ENCODE data around the gene SAG.

SAG gene

DNA sequence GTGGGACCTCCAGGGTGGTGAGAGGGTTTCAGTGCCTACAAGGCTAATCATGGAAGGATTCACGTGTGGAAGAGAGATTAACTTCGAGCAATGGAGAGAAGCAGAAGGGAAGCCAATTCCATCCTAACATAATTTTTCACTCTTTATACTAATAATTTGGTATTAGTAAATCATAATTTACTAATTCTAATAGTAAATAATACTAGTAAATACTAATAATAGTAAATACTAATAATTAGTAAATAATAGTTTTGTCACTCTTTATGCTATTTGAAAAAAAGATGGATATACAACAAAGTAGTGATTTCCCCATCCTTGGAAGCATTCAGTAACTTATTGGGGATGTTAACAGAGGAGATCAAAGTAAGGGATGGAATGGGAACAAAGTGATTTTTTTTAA, 6.4 kb upstream of the SAG start:
- H3K27ac ChIP-seq: no peak overlapping the region
- no peak for TF ChIP-seq ZFX (IDR thresholded peaks at IDR 0.05; ENCODE audit: borderline replicate concordance)
- TF ChIP-seq, protein P1, sequence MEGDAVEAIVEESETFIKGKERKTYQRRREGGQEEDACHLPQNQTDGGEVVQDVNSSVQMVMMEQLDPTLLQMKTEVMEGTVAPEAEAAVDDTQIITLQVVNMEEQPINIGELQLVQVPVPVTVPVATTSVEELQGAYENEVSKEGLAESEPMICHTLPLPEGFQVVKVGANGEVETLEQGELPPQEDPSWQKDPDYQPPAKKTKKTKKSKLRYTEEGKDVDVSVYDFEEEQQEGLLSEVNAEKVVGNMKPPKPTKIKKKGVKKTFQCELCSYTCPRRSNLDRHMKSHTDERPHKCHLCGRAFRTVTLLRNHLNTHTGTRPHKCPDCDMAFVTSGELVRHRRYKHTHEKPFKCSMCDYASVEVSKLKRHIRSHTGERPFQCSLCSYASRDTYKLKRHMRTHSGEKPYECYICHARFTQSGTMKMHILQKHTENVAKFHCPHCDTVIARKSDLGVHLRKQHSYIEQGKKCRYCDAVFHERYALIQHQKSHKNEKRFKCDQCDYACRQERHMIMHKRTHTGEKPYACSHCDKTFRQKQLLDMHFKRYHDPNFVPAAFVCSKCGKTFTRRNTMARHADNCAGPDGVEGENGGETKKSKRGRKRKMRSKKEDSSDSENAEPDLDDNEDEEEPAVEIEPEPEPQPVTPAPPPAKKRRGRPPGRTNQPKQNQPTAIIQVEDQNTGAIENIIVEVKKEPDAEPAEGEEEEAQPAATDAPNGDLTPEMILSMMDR (IDR thresholded peaks at IDR 0.05): no peak

DNA sequence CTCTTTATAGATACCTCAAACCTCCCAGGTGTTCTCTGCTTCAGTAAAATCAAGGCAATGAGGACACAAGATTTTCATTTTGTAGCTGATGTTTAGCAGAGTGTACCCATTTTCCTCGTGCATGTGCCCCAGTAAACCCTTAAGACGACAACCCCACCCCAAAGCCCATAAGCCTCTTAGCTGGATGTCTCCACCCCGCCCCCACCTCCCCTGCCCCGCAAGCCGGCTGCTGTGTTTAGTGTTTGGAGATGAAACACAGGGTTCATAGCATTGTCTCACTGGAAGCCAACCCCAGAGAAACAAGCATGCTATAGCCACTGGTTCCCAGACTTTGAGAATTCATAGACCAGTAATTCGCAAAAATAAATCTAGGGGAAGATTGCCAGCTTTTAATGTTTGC, 5.8 kb upstream of the SAG start:
- no peak overlapping the region for H3K27ac ChIP-seq
- TF ChIP-seq, protein P1 (IDR thresholded peaks at IDR 0.05): no peak
- TF ChIP-seq ZFX (IDR thresholded peaks at IDR 0.05; ENCODE audit: borderline replicate concordance): no peak

DNA sequence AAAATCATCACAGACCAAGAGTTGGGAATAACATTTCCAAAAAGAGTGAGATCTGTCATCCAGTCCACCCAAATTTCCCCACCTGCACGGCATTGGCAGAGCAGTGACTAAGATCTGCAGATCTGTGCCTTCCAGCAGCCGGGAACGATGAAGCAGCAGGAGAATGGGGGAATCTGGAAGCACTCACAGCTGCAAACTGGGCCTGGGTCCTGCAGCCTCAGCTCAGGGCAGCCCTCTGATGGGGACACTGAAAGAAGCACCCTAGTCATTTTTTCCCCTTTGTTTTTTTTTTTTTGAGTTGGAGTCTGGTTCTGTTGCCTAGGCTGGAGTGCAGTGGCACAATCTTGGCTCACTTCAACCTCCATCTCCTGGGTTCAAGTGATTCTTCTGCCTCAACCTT, 4.4 kb upstream of the SAG start:
- H3K27ac ChIP-seq: no peak overlapping the region
- no peak for TF ChIP-seq ZFX (IDR thresholded peaks at IDR 0.05; ENCODE audit: borderline replicate concordance)
- TF ChIP-seq, protein P1 (IDR thresholded peaks at IDR 0.05): no peak

DNA sequence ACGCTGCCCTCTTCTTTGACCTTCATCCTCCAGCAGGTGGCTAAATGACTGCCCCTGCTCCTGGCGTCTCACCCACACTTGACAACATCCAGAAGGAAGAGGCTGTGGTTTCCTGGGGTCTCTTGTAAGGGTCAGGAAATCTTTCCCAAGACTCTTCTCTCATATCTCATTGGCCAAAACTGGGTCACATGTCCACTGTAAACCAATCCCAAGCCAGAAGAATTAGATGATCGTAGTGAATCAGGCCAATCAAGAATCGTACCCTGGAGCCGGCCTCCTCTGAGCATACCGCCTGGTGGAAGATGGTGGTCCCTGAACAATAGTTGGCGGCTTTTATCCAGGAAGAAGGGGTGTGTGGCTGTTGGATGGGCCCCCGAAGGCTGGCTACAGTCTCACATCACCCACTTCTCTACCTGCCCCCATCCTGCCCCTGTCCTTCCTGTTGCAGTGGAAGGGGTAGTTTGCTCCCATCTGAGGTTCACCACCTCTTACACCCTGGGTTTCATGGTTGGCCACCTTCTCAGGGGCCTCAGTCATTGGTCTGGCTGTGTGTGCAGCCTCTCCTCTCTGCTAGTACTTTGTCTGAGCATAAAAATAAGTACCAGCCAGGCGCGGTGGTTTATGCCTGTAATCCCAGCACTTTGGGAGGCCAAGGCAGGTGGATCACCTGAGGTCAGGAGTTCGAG, 3.8 kb downstream of the SAG start:
- no peak for TF ChIP-seq ZFX (IDR thresholded peaks at IDR 0.05; ENCODE audit: borderline replicate concordance)
- TF ChIP-seq, protein P1 (IDR thresholded peaks at IDR 0.05): no peak
- no peak overlapping the region for H3K27ac ChIP-seq

DNA sequence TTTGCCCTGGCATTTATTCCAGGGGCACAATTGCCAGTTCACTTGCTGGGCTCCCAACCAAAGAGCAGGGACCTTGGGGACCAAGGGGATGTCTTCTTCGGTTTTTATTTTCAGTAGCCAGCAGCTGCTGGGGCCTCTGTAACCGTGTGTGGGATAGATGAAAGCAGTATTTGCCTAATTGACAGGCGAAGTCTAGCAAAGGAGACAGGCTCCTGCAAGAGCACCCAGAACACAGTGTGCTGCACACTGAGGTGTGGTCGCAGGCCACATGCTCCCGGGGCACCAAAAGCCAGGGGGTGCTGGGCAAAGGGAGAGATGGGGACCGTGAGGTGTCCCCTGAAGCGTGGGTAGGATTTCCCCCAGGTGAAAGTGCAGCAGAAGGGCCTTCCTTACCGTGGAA, 5.3 kb downstream of the SAG start:
- H3K27ac ChIP-seq: no peak overlapping the region
- TF ChIP-seq, protein P1 (IDR thresholded peaks at IDR 0.05): no peak

DNA sequence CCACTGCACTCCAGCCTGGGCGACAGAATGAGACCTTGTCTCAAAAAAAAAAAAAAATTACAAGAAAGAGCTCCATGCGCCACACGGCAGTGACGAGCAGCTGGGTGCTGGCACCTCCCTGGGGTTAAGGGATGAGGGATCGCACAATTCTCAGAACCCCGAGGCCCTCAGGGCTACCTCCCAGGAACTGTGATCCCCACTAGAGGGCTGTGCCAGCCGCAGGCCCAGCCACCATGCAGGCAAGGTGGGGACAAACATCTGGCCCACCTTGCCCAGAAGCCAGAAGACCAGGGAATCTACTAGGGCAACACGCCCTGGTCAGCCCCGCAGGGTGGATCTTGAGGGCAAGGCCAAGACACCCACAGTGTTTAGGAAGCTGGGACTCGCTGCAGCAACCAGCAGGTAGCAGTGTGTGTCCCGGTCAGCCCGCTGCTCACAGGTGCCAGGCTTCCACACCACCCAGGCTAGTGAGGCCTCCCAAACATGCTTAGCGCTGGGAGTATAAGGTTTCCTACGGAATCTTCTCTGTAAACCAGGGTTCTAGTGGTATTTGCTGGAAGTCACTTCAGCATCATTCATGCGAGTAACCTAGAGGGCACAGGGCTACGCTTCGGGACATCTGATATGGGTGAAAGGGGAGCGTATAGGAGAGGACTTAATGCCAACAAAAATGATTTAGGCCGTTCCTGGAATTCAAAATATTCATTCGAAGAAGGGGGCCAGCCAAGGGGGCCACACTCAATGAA, 6.7 kb downstream of the SAG start:
- H3K27ac ChIP-seq: no peak overlapping the region
- no peak for TF ChIP-seq ZFX (IDR thresholded peaks at IDR 0.05; ENCODE audit: borderline replicate concordance)
- TF ChIP-seq, protein P1 (IDR thresholded peaks at IDR 0.05): no peak

Measured in 22Rv1 (cell line).